ENCODE results near the gene ARHGEF26. TPM values are rescaled to one million over a fixed set of nuclear protein-coding genes. Genes with fewer than 3 reads are reported as not detected.
A peak's percentile ranks its signal among the peaks of the same experiment; 100 is the strongest.

Gene ARHGEF26
- total RNA-seq, 4 donors from 2014 or later = 6.8 to 21.9 (median 10.3) TPM

- Histone ChIP-seq H3K27ac (no peak overlapping the region), H3K4me1 (peaks cover 0 to 50% (median 6%) of the 10 kb centered on the region in 3 donors), H3K36me3 (peaks cover 0 to 28% (median 0%) of the 10 kb centered on the region in 3 donors), H3K27me3 (no peaks in the 10 kb centered on the region), H3K9me3 (no peaks in the 10 kb centered on the region), H3K4me3 (no peak overlapping the region)
- DNase-seq = no peak
- 18 to 31% methylated on average over 1 of the region's 1 CpG for WGBS, 2 donors
- intact Hi-C loops (cut with DNase I) = no loop called here
- TF ChIP-seq POLR2A (IDR thresholded peaks at IDR 0.05) (no peak), CTCF (IDR thresholded peaks at IDR 0.05) (no peak)
Observed at GRCh38 chr3:154131830-154132229, 10.6 kb downstream of the ARHGEF26 start.

DNA sequence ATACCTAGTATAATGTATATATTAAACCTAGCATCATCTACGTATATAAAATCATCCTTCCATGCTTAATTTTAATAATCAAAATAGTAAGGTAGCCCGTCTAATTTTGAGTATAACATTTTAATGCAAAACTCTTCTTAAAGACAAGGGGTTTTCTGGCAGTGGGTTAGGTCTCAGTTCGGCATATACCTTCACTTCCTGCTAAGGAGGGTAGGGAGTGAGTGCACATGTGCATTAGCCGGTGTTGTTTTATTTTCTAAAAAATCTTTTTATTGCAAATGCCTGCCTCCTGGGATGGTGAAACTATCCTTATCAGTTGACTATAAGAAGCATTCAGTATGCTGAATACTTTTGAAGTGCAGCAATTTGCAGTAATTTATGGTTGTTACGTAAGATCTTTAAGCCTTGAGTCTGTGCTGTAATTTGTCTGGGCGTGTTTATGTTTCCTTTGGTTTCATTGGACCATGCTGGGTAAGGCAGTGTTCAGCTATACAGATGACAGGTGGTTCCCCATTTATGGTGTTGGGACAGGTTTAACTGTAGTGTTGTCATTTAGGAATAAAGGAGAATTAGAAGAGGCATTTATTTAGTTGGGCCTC lies 11.7 kb downstream of the ARHGEF26 start:
- TF ChIP-seq POLR2A (IDR thresholded peaks at IDR 0.05) (no peak), CTCF (IDR thresholded peaks at IDR 0.05) (no peak)
- Histone ChIP-seq H3K9me3 (no peaks in the 10 kb centered on the region), H3K4me3 (no peak overlapping the region), H3K36me3 (peaks cover 0 to 23% (median 0%) of the 10 kb centered on the region in 3 donors), H3K4me1 (peaks cover 0 to 50% (median 6%) of the 10 kb centered on the region in 3 donors), H3K27ac (peak overlapping the region in 2 of 4 donors; percentile 4 to 40), H3K27me3 (no peaks in the 10 kb centered on the region)
- no peak for DNase-seq
- intact Hi-C loops (cut with DNase I) = no loop called here
- 44 to 48% methylated on average over 6 of the region's 6 CpGs for WGBS, 2 donors

- intact Hi-C loops (cut with DNase I) = no loop called here
- Histone ChIP-seq H3K27me3 (no peaks in the 10 kb centered on the region), H3K4me3 (no peak overlapping the region), H3K4me1 (peaks cover 0 to 45% (median 6%) of the 10 kb centered on the region in 3 donors), H3K27ac (no peak overlapping the region), H3K36me3 (peaks cover 0 to 12% (median 0%) of the 10 kb centered on the region in 3 donors), H3K9me3 (no peaks in the 10 kb centered on the region)
- no peak for DNase-seq
- TF ChIP-seq POLR2A (IDR thresholded peaks at IDR 0.05) = no peak
- no peak for TF ChIP-seq CTCF (IDR thresholded peaks at IDR 0.05)
- 68 to 70% methylated on average over 5 of the region's 5 CpGs for WGBS, 2 donors
Observed at GRCh38 chr3:154135511-154136173, 14.5 kb downstream of the ARHGEF26 start.

DNA sequence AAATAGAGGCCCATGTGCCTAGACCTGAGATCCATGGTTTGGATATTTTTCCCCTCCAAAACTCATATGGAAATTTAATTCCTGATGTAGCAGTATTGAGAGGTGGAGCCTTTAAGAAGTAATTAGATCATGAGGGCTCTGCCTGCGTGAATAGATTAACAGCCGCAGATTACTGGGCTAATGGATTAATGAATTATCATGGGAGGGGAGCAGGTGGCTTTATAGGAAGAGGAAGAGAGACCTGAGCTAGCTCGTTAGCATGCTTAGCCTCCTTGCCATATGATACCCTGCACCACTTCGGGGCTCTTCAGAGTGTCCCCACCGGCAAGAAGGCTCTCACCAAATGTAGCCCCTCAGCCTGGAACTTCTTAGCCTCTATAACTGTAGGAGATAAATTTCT lies 15.8 kb downstream of the ARHGEF26 start:
- H3K4me3 ChIP-seq = no peak overlapping the region
- H3K36me3 ChIP-seq = peaks cover 0 to 6% (median 0%) of the 10 kb centered on the region in 3 donors
- H3K9me3 ChIP-seq = no peaks in the 10 kb centered on the region
- DNase-seq = no peak
- no peaks in the 10 kb centered on the region for H3K27me3 ChIP-seq
- no peak overlapping the region for H3K27ac ChIP-seq
- 79 to 96% methylated on average over 5 of the region's 5 CpGs for WGBS, 2 donors
- TF ChIP-seq POLR2A (IDR thresholded peaks at IDR 0.05) = no peak
- no peak for TF ChIP-seq CTCF (IDR thresholded peaks at IDR 0.05)
- H3K4me1 ChIP-seq = peaks cover 0 to 32% (median 3%) of the 10 kb centered on the region in 3 donors
- intact Hi-C loops (cut with DNase I) = no loop called here

GRCh38 chr3:154139996-154140436 lies 18.8 kb downstream of the ARHGEF26 start:
- intact Hi-C loops (cut with DNase I) = no loop called here
- Histone ChIP-seq H3K4me1 (peaks cover 0 to 10% (median 0%) of the 10 kb centered on the region in 3 donors), H3K36me3 (peaks cover 0 to 6% (median 0%) of the 10 kb centered on the region in 3 donors), H3K9me3 (no peaks in the 10 kb centered on the region), H3K27me3 (no peaks in the 10 kb centered on the region), H3K4me3 (no peak overlapping the region), H3K27ac (no peak overlapping the region)
- WGBS, 2 donors = 90 to 100% methylated on average over 3 of the region's 3 CpGs
- no peak for TF ChIP-seq CTCF (IDR thresholded peaks at IDR 0.05)
- no peak for DNase-seq
